HG03097 (cell line): ENCODE measurements around the gene LINC00305.
A peak's percentile ranks its signal among the peaks of the same experiment; 100 is the strongest.

ENCODE experiments used
- ATAC-seq: cut with Tn5 transposase; IDR thresholded peaks from one replicate; pipeline ENCODE4 v1.9.1; 2021; ENCODE audit not compliant: unreplicated experiment, low FRiP score

The LINC00305 gene

GRCh38 chr18:64116571-64117175 is 32.2 kb downstream of the LINC00305 start:
- ATAC-seq = no peak

DNA sequence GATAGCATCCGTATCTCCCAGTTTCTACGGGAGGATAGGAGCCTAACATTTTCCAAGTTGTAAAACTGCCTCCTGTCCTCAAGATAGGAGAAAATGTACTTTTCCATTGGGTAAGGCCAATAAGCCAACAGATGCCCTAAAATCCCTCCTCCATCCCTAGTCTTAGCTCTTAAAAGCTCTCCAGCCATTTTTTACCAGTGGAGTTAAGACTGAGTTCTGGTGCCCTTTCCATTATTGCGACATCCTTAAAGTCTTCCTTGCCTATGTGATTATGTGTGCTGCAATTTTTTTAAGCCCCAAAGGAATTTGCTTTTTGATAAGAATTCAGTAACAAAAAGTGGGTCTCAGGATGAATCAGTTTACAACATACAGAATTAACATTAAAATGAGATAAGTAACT is 33.0 kb downstream of the LINC00305 start:
- no peak for ATAC-seq

GRCh38 chr18:64111950-64112349 is 36.9 kb downstream of the LINC00305 start:
- no peak for ATAC-seq

- no peak for ATAC-seq
These were observed 38.0 kb downstream of the LINC00305 start for GRCh38 chr18:64110692-64111480.

DNA sequence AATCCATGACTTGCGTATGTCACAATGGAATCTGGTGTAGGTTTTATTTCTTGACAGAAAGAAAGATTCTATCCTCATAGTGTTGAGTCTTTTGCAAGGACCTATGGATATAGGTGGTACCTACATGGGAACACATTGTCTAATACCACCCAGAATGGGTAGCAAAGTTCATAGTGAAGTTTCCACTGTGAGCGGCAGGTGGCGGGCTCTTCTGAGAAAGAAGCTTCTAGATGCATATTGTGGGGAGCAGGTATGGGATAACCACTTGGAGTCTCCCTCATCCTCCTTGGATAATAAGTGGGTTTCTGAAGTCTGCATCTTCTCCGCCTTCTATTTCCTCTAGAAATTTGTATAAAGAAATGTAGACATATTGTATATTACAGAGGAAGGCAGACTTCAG is 44.9 kb downstream of the LINC00305 start:
- no peak for ATAC-seq

- peak; percentile 62 for ATAC-seq
These were observed 48.6 kb downstream of the LINC00305 start for GRCh38 chr18:64100116-64100922.

- no peak for ATAC-seq
These were observed 49.6 kb downstream of the LINC00305 start for GRCh38 chr18:64099244-64099643.

- ATAC-seq = no peak
These were observed 51.4 kb downstream of the LINC00305 start for GRCh38 chr18:64097497-64097896.

DNA sequence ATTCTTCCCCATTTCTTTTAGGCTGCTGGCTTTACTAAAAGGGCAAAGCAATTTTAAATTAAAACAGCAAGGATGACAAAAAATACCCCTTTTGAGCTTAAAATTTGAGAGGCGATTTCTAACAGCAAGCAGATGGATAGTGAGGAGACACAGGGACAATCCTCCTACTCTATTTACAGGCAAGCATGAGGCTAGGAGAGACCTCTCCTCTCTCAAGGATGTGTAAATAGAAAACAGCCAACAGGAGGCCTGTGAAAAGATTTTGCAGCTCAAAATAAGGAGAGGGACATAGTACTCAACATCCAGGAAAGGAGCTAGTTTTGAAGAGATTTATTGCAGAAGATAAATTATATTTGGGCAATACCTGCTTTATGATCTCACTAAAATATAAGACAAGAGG is 53.8 kb downstream of the LINC00305 start:
- ATAC-seq = no peak

DNA sequence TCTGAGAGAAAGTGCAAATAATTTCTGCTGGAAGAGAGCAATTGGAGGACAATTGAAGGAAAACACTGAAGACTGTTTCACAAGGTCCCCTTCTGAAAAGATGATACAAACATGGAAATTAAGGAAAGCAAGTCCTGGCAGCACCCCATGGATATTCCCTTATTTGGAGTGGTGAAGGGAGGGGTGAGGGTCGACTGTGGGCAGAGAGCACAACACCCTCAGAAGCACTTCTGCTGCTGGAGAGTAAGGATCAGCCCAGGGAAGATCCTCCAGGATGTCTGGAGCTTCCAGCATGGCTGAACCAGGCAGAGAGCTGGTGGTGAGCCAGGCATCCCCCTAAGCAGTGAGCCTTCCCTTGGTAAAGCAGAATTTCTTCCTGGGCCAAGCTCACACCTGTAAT is 54.7 kb downstream of the LINC00305 start:
- ATAC-seq = no peak

DNA sequence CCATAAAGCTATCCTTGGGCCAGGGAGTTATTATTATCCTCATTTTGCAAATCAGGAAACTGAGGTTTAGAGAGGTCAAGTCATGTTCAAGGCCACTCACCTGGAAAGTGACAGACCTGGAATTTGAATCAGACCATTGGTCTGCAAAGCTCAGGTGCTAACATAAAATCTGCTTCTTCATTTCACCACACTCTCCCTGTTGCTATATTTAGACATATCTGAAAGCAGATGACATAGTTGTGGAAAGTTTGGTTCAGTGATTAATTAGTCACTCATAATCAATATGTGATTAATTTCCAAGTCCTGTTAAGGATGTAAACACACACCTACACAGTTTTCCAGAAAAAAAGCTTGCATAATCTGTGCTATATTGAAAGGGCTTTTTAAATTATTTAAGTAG is 57.4 kb downstream of the LINC00305 start:
- peak; percentile 43 for ATAC-seq

DNA sequence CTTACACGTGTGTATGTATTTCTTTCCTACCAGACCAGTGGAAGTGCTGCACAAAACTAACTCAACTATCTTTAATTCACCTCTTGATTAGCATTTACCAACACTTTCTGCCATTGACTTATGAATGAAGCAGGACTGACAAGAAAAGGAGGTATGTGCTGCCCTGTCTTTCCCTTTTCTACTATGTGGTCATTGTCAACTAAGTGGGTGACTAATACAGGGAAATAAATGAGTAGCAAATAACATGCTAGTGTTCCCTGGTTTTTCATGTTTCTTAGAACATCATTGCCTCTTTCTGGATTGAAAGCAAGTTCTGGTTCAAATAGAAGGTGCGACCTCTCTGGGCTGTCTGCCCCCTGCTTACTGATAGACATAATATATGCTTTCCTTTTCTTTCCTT is 58.0 kb downstream of the LINC00305 start:
- no peak for ATAC-seq

DNA sequence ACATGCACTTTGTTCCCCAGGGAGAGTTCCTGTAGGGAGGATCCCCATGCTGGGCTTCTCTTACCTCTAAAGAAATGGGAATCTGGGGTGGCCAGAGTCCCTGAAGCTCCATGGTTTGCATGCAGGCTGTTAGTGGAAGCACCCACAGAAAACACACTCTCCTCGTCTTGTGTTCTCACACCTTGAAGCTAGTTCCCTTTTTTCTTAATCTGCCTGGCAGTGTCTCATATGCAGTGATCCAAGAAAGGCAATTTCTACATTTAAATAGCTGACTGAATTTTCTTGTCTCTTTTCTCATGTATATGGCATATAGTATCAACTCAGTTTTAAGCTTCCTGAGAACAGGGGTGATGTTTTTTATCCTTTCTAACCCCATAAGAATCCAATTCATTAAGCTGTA is 65.0 kb downstream of the LINC00305 start:
- ATAC-seq = no peak

- ATAC-seq = no peak
These were observed 66.4 kb downstream of the LINC00305 start for GRCh38 chr18:64082513-64082912.

DNA sequence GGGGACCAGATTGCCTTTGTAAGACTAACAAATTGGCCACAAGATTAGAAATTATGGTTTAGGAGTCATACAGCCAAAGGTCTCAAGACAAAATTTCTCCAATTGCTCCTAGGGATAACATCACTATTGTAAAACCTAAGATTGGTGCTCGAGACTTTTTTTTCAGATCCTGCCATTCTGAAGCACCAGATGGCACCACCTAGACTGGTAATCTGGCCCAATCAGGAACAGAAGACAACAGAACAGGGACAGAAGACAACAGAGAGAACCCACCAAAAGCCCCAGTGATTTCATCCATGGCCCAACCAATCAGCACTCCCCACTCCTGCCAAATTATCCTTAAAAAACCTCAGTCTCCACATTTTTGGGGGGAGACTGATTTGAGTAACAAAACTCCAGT is 66.8 kb downstream of the LINC00305 start:
- ATAC-seq = no peak

DNA sequence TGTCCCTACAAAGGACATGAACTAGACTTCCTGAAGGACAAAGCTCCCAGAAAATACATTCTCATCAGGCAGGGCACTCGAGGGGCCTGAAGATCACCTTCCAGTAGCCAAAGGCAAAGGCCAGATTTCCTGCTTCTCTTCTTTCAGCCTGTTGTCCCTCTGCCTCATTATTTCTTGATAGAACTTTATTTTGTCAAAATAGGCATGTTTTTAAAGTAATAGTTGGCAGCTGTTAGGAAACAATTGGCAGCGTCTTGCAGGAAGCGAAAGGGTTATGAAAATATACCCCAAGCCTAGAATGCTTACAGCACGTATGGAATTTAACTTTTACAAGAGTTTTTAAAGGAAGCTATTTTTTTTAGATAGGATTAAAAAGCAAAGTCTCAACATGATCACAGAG is 74.9 kb downstream of the LINC00305 start:
- ATAC-seq = no peak

DNA sequence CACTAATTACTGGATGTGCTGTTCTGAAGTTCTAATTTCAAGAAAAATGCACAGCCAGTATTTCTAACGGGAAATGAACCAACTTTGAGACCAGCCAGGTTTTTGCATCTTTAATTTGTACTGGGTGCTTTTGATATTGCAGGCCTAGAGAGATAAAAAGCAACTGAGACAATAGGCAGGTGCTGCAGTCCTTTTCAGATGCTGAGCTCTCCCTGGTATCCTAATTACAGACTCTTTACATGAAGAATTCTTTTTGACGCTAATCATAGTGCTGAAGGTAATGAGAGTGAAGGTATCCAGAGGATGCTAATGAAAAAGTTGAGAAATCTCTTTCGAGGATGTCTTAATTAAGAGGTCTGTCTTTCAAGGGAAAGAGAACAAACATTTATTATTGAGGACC is 93.9 kb downstream of the LINC00305 start:
- ATAC-seq = no peak

- ATAC-seq = no peak
These were observed 95.6 kb downstream of the LINC00305 start for GRCh38 chr18:64053246-64053645.

DNA sequence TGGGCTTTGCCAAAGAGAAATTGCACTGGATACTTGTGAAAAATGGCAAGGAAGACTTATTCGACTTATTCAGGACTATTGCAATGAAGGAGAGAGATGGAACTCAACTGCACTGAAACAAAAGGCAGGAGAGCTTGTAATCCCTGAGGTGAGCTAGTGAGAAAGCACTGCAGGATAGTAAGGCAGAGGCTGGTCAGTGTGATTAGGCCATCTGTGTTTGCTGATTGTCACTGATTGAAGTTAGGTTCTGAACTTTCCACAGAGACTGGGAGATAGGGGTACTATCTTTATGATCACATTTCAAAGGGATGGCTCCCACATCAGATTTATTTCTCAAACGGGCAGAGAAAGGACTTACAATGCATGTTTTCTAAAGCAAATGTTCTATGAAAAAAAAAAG is 96.1 kb downstream of the LINC00305 start:
- ATAC-seq = no peak

DNA sequence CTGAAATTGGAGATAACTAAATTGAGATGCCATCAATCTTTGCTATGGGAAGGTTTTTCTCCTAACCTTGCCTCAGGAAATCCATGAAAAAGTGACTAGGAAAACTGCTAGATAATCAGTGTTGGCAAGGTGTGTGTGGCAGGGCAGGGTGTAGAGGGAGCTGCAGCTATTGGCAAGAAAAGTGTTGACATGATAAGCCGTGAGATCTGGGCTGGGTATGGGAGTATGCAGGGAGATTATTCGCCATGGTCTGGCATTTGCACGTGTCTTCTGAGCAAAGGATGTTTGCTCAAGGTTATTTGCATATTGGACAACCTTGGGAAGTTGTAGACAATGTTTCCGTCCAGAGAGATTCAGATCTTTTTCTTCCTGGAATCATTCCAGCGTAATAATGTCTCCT is 104.3 kb downstream of the LINC00305 start:
- ATAC-seq = no peak

DNA sequence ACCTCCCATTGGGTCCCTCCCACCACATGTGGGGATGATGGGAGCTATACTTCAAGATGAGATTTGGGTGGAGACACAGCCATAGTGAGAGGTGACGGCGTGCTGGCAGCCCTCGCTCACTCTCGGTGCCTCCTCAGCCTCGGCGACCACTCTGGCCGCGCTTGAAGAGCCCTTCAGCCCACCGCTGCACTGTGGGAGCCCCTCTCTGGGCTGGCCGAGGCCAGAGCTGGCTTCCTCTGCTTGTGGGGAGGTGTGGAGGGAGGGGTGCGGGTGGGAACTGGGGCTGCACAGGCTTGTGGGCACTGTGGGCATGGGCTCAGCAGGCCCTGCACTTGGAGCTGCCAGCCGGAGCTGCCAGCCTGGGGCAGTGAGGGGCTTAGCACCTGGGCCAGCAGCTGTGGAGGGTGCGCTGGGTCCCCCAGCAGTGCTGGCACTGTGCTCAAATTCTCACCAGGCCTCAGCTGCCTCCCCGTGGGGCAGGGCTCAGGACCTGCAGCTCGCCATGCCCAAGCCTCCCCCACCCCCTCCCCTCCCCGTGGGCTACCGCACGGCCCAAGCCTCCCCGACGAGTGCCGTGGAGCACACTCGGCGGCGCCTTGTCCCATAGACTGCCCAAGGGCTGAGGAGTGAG is 106.0 kb downstream of the LINC00305 start:
- no peak for ATAC-seq
